Spleen (tissue), 7 donors: ENCODE data around the gene CRLF1.

Experiments
- CTCF ChIP-seq, 11 experiments: fragments of 200-600 bp in 7 of 11; fragments of 450-650 bp in 4 of 11; sonication (generic) in 4 of 11; IDR thresholded peaks in 8 of 11; conservative IDR thresholded peaks in 3 of 11; 1 replicate in 7 of 11; 2 replicates in 4 of 11; pipeline versions ENCODE4 v1.4.0 to v1.8.0; 2016 to 2021; ENCODE audit warnings: antibody characterized with exemption in 11 of 11, inconsistent platforms in 4 of 11, mild to moderate bottlenecking in 1 of 11
- POLR2A ChIP-seq, 3 donors: fragments of 450-650 bp; IDR thresholded peaks; one replicate each; pipeline ENCODE4 v1.5.1; 2017; ENCODE audit warnings: antibody characterized with exemption in 3 of 3, mild to moderate bottlenecking in 1 of 3
- POLR2AphosphoS5 ChIP-seq, 3 donors: sonication (generic); formaldehyde crosslinking; IDR thresholded peaks; one replicate each; pipeline ENCODE4 v1.5.1; 2017; ENCODE audit warnings: antibody characterized with exemption in 3 of 3
- donor health status: DM: no; HTN: no; CAD: no; lungs with moderate emphysema.
- donor health status: DM: no; HTN: no; CAD: no.
- donor health status: DM: no; HTN: no; CAD: no.

GRCh38 chr19:18558604-18559003, 48.0 kb downstream of the CRLF1 start:
- TF ChIP-seq POLR2AphosphoS5 (IDR thresholded peaks at IDR 0.05): no peak
- TF ChIP-seq CTCF (IDR thresholded peaks at IDR 0.05 in 8 of 11, conservative IDR thresholded peaks at IDR 0.05 in 3 of 11): no peak
- no peak for TF ChIP-seq POLR2A (IDR thresholded peaks at IDR 0.05)
